Stimulated activated CD8-positive, alpha-beta memory T cell treated with anti-CD3 and anti-CD28 coated beads, Interleukin-15, amount 100 ng/mL, for 4 hours (primary cell): Measurements from ENCODE around the gene NPTX2.

Experiments used
- DNase-seq, 2 donors: peaks; one replicate each; pipeline ENCODE4 v3.0.0-alpha.2; 2020; ENCODE audit warnings: low read depth in 2 of 2

NPTX2 gene

GRCh38 chr7:98653601-98654310 is 36.7 kb downstream of the NPTX2 start:
- no peak for DNase-seq

GRCh38 chr7:98654524-98655272 is 37.6 kb downstream of the NPTX2 start:
- DNase-seq: no peak

- DNase-seq: no peak
Observed at GRCh38 chr7:98655611-98656010, 38.5 kb downstream of the NPTX2 start.

GRCh38 chr7:98656899-98657298 is 39.8 kb downstream of the NPTX2 start:
- DNase-seq: no peak

GRCh38 chr7:98657736-98658135 is 40.7 kb downstream of the NPTX2 start:
- no peak for DNase-seq

- no peak for DNase-seq
Observed at GRCh38 chr7:98659756-98660155, 42.7 kb downstream of the NPTX2 start.

- DNase-seq: no peak
Observed at GRCh38 chr7:98661607-98662006, 44.5 kb downstream of the NPTX2 start.

- DNase-seq: no peak
Observed at GRCh38 chr7:98662289-98662688, 45.2 kb downstream of the NPTX2 start.

- DNase-seq: no peak
Observed at GRCh38 chr7:98664882-98665281, 47.8 kb downstream of the NPTX2 start.

GRCh38 chr7:98668255-98668654 is 51.2 kb downstream of the NPTX2 start:
- no peak for DNase-seq

GRCh38 chr7:98669329-98670000 is 52.4 kb downstream of the NPTX2 start:
- no peak for DNase-seq

- no peak for DNase-seq
Observed at GRCh38 chr7:98670186-98670585, 53.1 kb downstream of the NPTX2 start.

GRCh38 chr7:98671733-98672331 is 54.7 kb downstream of the NPTX2 start:
- DNase-seq: no peak

GRCh38 chr7:98674461-98674860 is 57.4 kb downstream of the NPTX2 start:
- DNase-seq: no peak

GRCh38 chr7:98674881-98675280 is 57.8 kb downstream of the NPTX2 start:
- no peak for DNase-seq

- no peak for DNase-seq
Observed at GRCh38 chr7:98678215-98678614, 61.1 kb downstream of the NPTX2 start.
